Effector memory CD8-positive, alpha-beta T cell (primary cell): ENCODE data around the gene POU4F3.
A peak's percentile ranks its signal among the peaks of the same experiment; 100 is the strongest.
"Not testable (repeated sequence)": the region's sequence is repeated elsewhere in the genome, so short reads cannot be mapped to it uniquely, and the experiment has no call there.

Experiments used
- ATAC-seq: fragments of 150-1000 bp; cut with Tn5 transposase; replicated peaks from 2 replicates; pipeline ENCODE4 v1.10.0; 2021; ENCODE audit warnings: mild to moderate bottlenecking, moderate library complexity
- DNase-seq, 3 experiments: peaks; one replicate each; pipeline ENCODE4 v3.0.0; 2021
- H3K27ac Mint-ChIP-seq, 2 donors: one replicate each; pipeline ENCODE4 v1.8.0; 2022; ENCODE audit warnings: mild to moderate bottlenecking in 2 of 2, mixed read lengths in 2 of 2, moderate library complexity in 2 of 2
- H3K27me3 Mint-ChIP-seq, 2 donors: one replicate each; pipeline ENCODE4 v1.8.0; 2022; ENCODE audit warnings: mixed read lengths in 2 of 2
- H3K36me3 Mint-ChIP-seq: one replicate; pipeline ENCODE4 v1.8.0; 2022; ENCODE audit warnings: mild to moderate bottlenecking, moderate library complexity, mixed read lengths; ENCODE audit not compliant: insufficient read depth
- H3K4me1 Mint-ChIP-seq, 2 donors: one replicate each; pipeline ENCODE4 v1.8.0; 2022; ENCODE audit warnings: low read depth in 2 of 2, mixed read lengths in 2 of 2
- H3K4me3 Mint-ChIP-seq, 2 donors: one replicate each; pipeline ENCODE4 v1.8.0; 2022; ENCODE audit warnings: mild to moderate bottlenecking in 2 of 2, mixed read lengths in 2 of 2, moderate library complexity in 2 of 2
- H3K9me3 Mint-ChIP-seq, 2 donors: one replicate each; pipeline ENCODE4 v1.8.0; 2022; ENCODE audit warnings: mixed read lengths in 2 of 2
- total RNA-seq, 9 experiments: gene quantifications; one replicate each; lab custom pipeline; 2026; lab: John Stamatoyannopoulos, UW

POU4F3 gene, protein sequence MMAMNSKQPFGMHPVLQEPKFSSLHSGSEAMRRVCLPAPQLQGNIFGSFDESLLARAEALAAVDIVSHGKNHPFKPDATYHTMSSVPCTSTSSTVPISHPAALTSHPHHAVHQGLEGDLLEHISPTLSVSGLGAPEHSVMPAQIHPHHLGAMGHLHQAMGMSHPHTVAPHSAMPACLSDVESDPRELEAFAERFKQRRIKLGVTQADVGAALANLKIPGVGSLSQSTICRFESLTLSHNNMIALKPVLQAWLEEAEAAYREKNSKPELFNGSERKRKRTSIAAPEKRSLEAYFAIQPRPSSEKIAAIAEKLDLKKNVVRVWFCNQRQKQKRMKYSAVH
- 0 to 0.18 (median 0.06) reads per million in 9 experiments for total RNA-seq

DNA sequence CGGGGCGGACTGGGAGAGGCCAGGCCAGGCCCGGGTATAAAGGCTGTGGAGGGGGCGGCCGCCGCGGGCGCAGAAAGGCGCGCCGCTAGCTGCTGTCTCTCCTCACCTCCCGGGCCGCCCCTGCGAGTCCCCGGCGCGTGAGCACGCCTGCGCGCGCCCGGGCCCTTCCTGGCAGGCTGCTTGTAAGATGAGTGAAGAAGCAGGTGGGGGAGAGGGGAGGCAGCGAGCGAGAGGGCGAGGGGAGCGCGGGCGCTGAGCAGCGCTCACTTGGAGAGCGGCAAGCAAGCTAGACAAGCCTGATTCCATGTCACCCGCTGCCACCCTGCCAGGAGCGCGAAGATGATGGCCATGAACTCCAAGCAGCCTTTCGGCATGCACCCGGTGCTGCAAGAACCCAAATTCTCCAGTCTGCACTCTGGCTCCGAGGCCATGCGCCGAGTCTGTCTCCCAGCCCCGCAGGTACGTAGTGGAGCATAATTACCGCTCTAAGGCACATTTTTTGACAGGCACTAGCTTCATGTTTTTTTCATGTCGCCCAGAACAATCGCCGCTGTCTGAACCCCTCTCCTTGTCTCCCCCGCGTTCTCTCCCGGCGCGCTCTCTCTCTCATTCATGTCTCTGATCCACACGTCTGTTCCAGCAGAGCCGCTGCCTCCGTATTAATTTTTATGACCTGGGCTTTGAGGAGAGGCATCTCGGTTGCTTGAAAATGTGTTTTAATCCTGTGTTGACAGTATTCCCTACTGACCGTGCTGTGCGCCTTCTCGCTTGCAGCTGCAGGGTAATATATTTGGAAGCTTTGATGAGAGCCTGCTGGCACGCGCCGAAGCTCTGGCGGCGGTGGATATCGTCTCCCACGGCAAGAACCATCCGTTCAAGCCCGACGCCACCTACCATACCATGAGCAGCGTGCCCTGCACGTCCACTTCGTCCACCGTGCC lies at the start of gene POU4F3:
Gene POU4F3, plus strand, starts transcription at position 66 of the 941 bp plus-strand sequence. Its CDS starts 274 bp downstream, at position 340.
- peaks cover 3 to 11% of the 10 kb centered on the region in 2 donors for H3K4me1 Mint-ChIP-seq
- no peak for ATAC-seq
- H3K9me3 Mint-ChIP-seq, result peaks cover 0 to 3% of the 10 kb centered on the region in 2 donors
- H3K27ac Mint-ChIP-seq, result peak within 1 kb of the TSS in 1 of 2 donors; percentile 39
- no peaks in the 10 kb centered on the region for H3K36me3 Mint-ChIP-seq
- H3K27me3 Mint-ChIP-seq, result peaks cover 93 to 100% of the 10 kb centered on the region in 2 donors
- DNase-seq, result no peak
- no peak within 1 kb of the TSS for H3K4me3 Mint-ChIP-seq

DNA sequence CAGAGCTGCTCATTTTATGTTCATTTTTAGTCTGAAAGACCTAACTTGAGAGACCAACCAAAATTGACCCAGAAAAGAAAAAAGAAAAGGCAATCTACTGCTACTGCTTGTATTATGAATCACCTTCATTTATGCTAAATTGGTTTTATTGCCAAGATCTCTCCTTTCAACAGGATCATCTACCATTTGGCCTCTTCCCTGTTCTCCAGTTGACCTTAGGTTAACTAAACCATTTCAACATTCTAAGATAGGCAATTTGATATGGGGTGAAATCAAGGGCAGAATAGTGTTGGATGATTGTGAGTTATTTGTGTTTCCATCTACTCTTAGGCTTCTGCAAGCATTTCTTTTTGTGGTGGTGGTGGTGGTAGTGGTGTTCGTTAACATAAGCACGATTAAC lies 48.3 kb upstream of the POU4F3 start:
- H3K27me3 Mint-ChIP-seq, result no peaks in the 10 kb centered on the region
- no peak for DNase-seq

DNA sequence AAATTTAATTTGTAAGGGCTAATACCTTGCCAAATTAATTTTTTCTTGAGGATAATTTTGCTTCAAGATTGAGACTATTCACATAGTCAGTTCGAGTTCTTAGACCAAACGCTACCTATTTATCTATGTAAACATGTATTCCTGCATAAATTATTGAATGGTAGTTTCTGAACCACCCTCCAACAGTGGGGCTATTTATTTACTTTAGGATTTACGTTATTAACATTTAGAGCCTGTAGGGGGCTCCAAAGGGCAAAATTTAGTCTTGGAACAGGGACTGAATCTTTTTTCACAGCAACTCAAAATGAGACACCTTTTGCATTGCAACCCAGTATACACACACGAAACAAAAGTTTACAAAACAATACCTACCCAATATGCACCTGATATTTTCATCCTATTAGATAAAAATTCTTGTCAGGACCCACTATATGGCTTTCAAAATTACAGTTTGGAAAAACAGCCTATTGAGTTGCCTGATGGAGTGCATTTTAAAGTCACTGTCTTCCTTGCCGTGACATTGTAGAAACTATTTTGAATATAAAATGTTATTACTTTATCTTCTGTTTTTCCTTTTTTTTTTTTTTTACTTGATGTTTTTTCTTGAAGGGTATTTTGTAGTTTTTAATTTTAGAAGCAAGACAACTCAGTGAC lies 47.1 kb upstream of the POU4F3 start:
- ATAC-seq, result peak; percentile 54
- peaks cover 25% of the 10 kb centered on the region for H3K36me3 Mint-ChIP-seq
- no peaks in the 10 kb centered on the region for H3K27me3 Mint-ChIP-seq
- no peaks in the 10 kb centered on the region for H3K4me1 Mint-ChIP-seq
- peak in 2 of 3 experiments; percentile 5 to 7 for DNase-seq
- H3K4me3 Mint-ChIP-seq, result no peak overlapping the region
- H3K27ac Mint-ChIP-seq, result no peak overlapping the region
- H3K9me3 Mint-ChIP-seq, result no peaks in the 10 kb centered on the region

More for the DNA sequence above, 48.3 kb upstream of the POU4F3 start:
- Mint-ChIP-seq H3K4me3 (no peak overlapping the region), H3K9me3 (no peaks in the 10 kb centered on the region), H3K4me1 (no peaks in the 10 kb centered on the region), H3K27ac (peak overlapping the region in 1 of 2 donors; percentile 10), H3K36me3 (peaks cover 32% of the 10 kb centered on the region)
- no peak for ATAC-seq

DNA sequence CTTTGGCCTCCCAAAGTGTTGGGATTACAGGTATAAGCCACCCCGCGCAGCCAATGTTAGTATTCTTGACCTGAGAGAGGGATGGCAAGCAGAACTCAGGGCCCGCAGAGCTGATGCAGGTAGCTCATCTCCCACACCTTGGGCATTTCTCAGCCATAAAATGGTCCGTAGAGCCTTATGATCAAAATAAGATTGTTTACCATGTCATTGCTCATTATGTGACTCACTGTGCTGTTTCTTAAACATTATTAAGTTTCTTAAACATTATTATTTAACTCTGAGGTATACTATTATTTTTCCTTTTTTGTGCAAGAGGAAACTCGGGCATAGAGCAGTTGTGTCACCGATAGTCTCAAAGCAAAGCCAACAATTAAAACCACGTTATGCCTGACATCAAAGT lies 42.4 kb upstream of the POU4F3 start:
- H3K27ac Mint-ChIP-seq, result no peak overlapping the region
- H3K36me3 Mint-ChIP-seq, result peaks cover 4% of the 10 kb centered on the region
- H3K4me1 Mint-ChIP-seq, result no peaks in the 10 kb centered on the region
- H3K4me3 Mint-ChIP-seq, result no peak overlapping the region
- no peak for DNase-seq
- no peaks in the 10 kb centered on the region for H3K27me3 Mint-ChIP-seq
- no peak for ATAC-seq
- no peaks in the 10 kb centered on the region for H3K9me3 Mint-ChIP-seq

DNA sequence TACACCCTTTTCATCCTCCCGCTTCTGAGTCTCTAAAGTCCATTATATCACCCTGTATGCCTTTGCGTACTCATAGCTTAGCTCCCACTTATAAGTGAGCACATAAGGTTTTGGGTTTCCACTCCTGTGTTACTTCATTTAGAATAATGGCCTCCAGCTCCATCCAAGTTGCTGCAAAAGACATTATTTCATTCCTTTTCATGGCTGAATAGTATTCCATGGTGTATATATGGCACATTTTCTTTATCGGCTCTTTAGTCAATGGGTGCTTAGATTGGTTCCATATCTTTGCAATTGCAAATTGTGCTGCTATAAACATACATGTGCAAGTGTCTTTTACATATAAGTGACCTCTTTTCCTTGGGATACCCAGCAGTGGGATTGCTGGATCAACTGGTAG lies 39.7 kb upstream of the POU4F3 start:
- not testable (repeated sequence) for H3K36me3 Mint-ChIP-seq, H3K4me3 Mint-ChIP-seq

DNA sequence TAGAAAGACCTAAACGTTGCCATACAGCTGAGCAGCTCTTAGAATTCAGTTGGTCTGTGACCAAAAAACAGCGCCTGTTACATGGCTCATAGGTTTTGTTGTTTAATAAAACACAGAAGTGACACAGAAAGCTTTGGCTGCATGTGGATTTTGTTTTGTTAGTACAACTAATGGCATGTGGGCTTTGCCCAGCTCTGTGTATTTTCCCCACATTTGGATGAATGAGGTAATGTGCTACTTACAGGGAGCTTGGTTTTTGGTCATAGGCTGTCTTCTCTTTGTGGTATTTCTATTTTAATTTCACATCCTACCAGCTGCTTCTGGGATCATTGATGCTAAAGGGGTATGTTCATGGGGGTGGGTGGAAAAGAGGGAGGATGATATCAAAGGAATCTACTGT lies 37.0 kb upstream of the POU4F3 start:
- Mint-ChIP-seq H3K36me3 (peaks cover 3% of the 10 kb centered on the region), H3K4me1 (no peaks in the 10 kb centered on the region), H3K27ac (no peak overlapping the region), H3K9me3 (no peaks in the 10 kb centered on the region), H3K4me3 (no peak overlapping the region), H3K27me3 (peaks cover 15 to 23% of the 10 kb centered on the region in 2 donors)
- DNase-seq, result no peak
- no peak for ATAC-seq

More for the DNA sequence above, 39.7 kb upstream of the POU4F3 start:
- not testable (repeated sequence) for H3K27ac Mint-ChIP-seq, ATAC-seq, H3K9me3 Mint-ChIP-seq, DNase-seq, H3K4me1 Mint-ChIP-seq, H3K27me3 Mint-ChIP-seq

DNA sequence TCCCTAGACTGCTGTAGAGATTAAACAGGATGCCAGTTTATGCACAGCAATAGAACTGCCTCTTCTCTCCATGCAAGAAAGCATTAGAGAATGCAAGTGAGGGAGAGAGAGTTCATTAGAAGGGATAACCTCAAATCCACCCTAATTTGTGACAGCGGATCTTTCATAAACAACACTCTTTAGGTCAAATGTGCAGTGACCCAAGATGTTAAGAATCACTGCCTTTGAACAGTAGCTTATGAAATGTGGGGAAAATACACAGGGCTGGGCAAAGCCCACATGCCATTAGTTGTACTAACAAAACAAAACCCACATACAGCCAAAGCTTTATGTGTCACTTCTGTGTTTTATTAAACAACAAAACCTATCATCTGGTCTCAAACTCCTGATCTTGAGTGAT lies 36.2 kb upstream of the POU4F3 start:
- Mint-ChIP-seq H3K4me3 (no peak overlapping the region), H3K9me3 (no peaks in the 10 kb centered on the region), H3K27me3 (peaks cover 21 to 26% of the 10 kb centered on the region in 2 donors), H3K4me1 (no peaks in the 10 kb centered on the region), H3K27ac (no peak overlapping the region), H3K36me3 (peaks cover 3% of the 10 kb centered on the region)
- DNase-seq (no peak), ATAC-seq (no peak)

DNA sequence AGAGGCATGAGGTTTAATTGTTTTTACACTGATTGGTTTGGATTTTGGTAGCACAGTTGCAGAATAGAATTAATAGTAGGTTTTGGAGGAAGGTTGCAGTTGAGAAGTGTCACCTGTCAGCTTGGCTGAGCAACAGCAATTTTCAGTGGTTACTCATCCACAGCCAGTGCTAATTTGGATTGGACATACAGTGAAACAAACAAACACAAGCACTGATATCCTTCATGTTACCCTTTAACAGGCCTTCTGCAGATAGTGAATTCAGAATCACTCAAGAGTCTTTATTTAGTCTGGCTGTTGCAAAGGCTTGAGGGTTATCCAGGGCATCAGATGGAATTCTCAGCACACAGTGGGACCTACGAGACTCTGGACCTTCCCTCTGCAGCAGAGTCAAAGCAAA lies 31.8 kb upstream of the POU4F3 start:
- H3K4me3 Mint-ChIP-seq, result no peak overlapping the region

DNA sequence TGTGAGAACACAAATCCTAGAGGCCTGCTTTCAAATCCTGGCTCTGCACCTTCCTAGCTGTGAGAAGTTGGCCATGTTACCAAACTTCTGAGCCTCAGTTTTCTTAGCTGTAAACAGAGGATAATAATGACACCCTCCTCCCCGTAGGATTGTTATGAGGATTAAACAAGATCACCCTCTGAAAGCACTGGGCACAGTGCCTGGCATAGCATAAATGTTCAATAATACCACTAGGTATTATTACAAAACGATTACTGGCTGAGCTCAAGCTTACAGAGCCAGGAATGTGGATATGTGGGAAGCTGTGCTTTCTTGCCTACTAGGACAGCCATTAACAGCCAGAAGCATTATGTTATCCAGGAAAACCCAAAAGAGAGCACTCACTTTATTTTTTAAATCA lies 30.8 kb upstream of the POU4F3 start:
- DNase-seq (no peak), ATAC-seq (no peak)
- Mint-ChIP-seq H3K9me3 (no peaks in the 10 kb centered on the region), H3K27me3 (peaks cover 35 to 39% of the 10 kb centered on the region in 2 donors), H3K4me1 (peaks cover 0 to under 1% of the 10 kb centered on the region in 2 donors), H3K27ac (no peak overlapping the region), H3K4me3 (no peak overlapping the region), H3K36me3 (no peaks in the 10 kb centered on the region)

More for the DNA sequence above, 31.8 kb upstream of the POU4F3 start:
- Mint-ChIP-seq H3K9me3 (no peaks in the 10 kb centered on the region), H3K27ac (no peak overlapping the region), H3K27me3 (peaks cover 39% of the 10 kb centered on the region in 2 donors), H3K36me3 (peaks cover under 1% of the 10 kb centered on the region), H3K4me1 (no peaks in the 10 kb centered on the region)
- ATAC-seq (no peak), DNase-seq (no peak)

DNA sequence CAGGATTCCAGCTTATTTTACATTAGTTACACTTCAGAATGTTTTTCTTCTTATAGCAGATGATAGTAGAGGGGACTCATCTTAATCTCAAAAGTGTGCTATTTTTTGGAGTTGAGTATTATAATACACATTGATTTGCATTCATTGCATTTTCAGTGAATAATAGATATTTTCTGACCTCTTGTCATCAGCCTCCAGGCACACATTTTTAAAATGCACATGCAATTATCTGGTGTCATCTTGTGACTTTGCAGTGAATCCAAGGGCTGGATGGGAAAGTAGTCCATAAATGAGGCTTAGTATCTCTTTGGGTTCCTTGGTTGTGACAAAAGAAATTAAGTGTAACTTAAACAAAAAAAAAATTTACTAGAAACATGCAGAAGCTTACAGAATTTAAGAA lies 28.1 kb upstream of the POU4F3 start:
- no peak for DNase-seq
- no peak for ATAC-seq
- no peaks in the 10 kb centered on the region for H3K9me3 Mint-ChIP-seq
- H3K4me3 Mint-ChIP-seq, result no peak overlapping the region
- H3K27me3 Mint-ChIP-seq, result peaks cover 47 to 48% of the 10 kb centered on the region in 2 donors
- H3K36me3 Mint-ChIP-seq, result no peaks in the 10 kb centered on the region
- H3K27ac Mint-ChIP-seq, result no peak overlapping the region
- H3K4me1 Mint-ChIP-seq, result peaks cover 4 to 7% of the 10 kb centered on the region in 2 donors

DNA sequence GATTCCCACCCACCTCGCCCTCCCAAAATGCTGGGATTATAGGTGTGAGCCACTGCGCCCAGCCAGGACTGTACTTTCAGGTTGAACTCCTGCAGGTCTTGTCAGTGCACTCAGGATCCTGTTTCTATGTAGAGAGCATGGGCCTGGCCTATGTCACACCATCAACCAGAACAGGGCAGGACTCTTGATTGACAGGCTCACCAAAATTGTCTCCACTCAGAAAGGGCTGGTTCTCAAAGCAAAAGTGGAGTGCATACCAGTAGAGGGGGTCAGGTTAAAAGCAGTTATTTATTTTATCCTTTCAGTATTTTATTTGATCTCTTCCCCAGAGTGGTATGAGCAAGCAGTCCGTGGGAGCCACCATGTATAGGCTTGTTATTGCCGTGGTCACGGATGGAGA lies 27.4 kb upstream of the POU4F3 start:
- Mint-ChIP-seq H3K27ac (peak overlapping the region in 1 of 2 donors; percentile 26), H3K4me3 (no peak overlapping the region), H3K4me1 (peaks cover 4 to 7% of the 10 kb centered on the region in 2 donors), H3K36me3 (no peaks in the 10 kb centered on the region), H3K27me3 (peaks cover 50 to 53% of the 10 kb centered on the region in 2 donors), H3K9me3 (no peaks in the 10 kb centered on the region)
- DNase-seq, result no peak
- ATAC-seq, result no peak

DNA sequence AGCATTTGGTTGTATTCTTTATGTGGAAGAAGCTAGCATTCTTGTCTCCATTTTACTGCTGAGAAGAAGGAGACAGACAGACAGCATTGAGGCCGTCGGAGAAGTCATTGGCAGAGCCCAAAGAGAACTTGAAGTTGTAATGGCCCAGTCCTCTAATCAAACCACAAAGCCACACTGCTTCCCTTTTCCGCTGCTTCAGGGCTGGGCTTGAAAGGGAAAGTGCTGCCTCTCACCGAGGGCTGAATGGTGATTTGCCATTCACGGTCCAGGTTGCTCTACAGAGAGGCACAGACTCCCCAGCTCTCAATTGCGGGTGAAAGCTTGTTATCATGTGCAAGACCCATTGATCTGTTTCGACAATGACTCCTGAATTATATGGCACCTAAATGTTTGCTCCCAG lies 25.6 kb upstream of the POU4F3 start:
- Mint-ChIP-seq H3K27ac (no peak overlapping the region), H3K4me3 (no peak overlapping the region), H3K4me1 (peaks cover 4 to 7% of the 10 kb centered on the region in 2 donors), H3K9me3 (no peaks in the 10 kb centered on the region), H3K36me3 (no peaks in the 10 kb centered on the region), H3K27me3 (peaks cover 47 to 50% of the 10 kb centered on the region in 2 donors)
- ATAC-seq (no peak), DNase-seq (no peak)

DNA sequence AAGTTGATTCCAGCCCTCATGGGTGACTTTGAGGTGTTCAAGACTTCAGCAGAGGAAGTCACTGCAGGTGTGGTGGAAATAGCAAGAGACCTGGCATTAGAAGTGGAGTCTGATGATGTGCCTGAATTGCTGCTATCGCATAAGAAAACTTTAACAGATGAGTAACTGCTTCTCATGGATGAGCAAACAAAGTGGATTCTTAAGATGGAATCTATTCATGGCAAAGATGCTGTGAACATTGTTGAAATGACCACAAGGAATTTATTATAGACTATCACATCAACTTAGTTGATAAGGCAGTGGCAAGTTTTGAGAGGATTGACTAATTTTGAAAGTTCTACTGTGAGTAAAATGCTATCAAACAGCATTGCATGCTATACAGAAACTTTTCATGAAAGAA lies 17.1 kb upstream of the POU4F3 start:
- Mint-ChIP-seq H3K4me1 (no peaks in the 10 kb centered on the region), H3K4me3 (no peak overlapping the region), H3K27ac (no peak overlapping the region), H3K36me3 (no peaks in the 10 kb centered on the region), H3K27me3 (peaks cover 9 to 18% of the 10 kb centered on the region in 2 donors), H3K9me3 (no peaks in the 10 kb centered on the region)
- DNase-seq, result no peak
- no peak for ATAC-seq
